GM23338 (cell line): Measurements from ENCODE around the gene IDE. TPM values are rescaled to one million over a fixed set of nuclear protein-coding genes. Genes with fewer than 3 reads are reported as not detected.

ENCODE experiments used
- ATAC-seq: fragments of 200-7000 bp; cut with Tn5 transposase; 3 replicates; pipeline ENCODE4 v1.9.1; 2020
- DNase-seq: peaks from one replicate; pipeline ENCODE4 v3.0.0-alpha.2; 2015; ENCODE audit warnings: low spot score
- H2AFZ ChIP-seq: fragments of 200-600 bp; sonication (generic); 2 replicates; pipeline ENCODE4 v1.8.0; 2016; ENCODE audit warnings: antibody characterized with exemption, mild to moderate bottlenecking, moderate library complexity
- H3F3A ChIP-seq: fragments of 200-600 bp; sonication (generic); replicated peaks from 2 replicates; pipeline ENCODE4 v1.8.0; 2017; ENCODE audit warnings: antibody characterized with exemption, mixed run types, low read depth
- H3K27ac ChIP-seq: fragments of 200-600 bp; sonication (generic); 2 replicates; pipeline ENCODE4 v1.6.1; 2016; ENCODE audit warnings: low read depth
- H3K27me3 ChIP-seq: fragments of 200-600 bp; sonication (generic); 2 replicates; pipeline ENCODE4 v1.8.0; 2016; ENCODE audit warnings: mild to moderate bottlenecking, mixed run types, moderate library complexity; ENCODE audit not compliant: insufficient read depth
- H3K36me3 ChIP-seq: fragments of 200-600 bp; sonication (generic); 2 replicates; pipeline ENCODE4 v1.8.0; 2016; ENCODE audit warnings: mild to moderate bottlenecking; ENCODE audit not compliant: insufficient read depth
- H3K4me1 ChIP-seq: fragments of 200-600 bp; sonication (generic); 2 replicates; pipeline ENCODE4 v1.8.0; 2016; ENCODE audit warnings: mild to moderate bottlenecking, moderate library complexity; ENCODE audit not compliant: insufficient read depth
- H3K4me2 ChIP-seq: fragments of 200-600 bp; sonication (generic); 2 replicates; pipeline ENCODE4 v1.7.1; 2017; ENCODE audit warnings: mixed run types
- H3K4me3 ChIP-seq: fragments of 200-600 bp; sonication (generic); 2 replicates; pipeline ENCODE4 v1.6.1; 2016; ENCODE audit warnings: mixed run types
- H3K79me2 ChIP-seq: fragments of 200-600 bp; sonication (generic); replicated peaks from 2 replicates; pipeline ENCODE4 v1.8.0; 2017; ENCODE audit warnings: mild to moderate bottlenecking; ENCODE audit not compliant: insufficient read depth
- H3K9me2 ChIP-seq: fragments of 200-600 bp; sonication (generic); 2 replicates; pipeline ENCODE4 v1.8.0; 2017; ENCODE audit not compliant: insufficient read depth
- H4K20me1 ChIP-seq: fragments of 200-600 bp; sonication (generic); replicated peaks from 2 replicates; pipeline ENCODE4 v1.8.0; 2017; ENCODE audit warnings: mild to moderate bottlenecking; ENCODE audit not compliant: insufficient read depth
- H3K27ac Mint-ChIP-seq: 2 replicates; pipeline ENCODE4 v1.8.0; 2020; ENCODE audit warnings: inconsistent platforms, mild to moderate bottlenecking, moderate library complexity, mixed read lengths
- H3K27me3 Mint-ChIP-seq: 3 replicates; pipeline ENCODE4 v1.8.0; 2022; ENCODE audit warnings: low read depth, mild to moderate bottlenecking, moderate library complexity, mixed read lengths, inconsistent platforms; ENCODE audit not compliant: insufficient read depth, poor library complexity
- H3K36me3 Mint-ChIP-seq: 3 replicates; pipeline ENCODE4 v1.8.0; 2021; ENCODE audit warnings: low read depth, mild to moderate bottlenecking, inconsistent platforms, moderate library complexity, mixed read lengths
- H3K4me1 Mint-ChIP-seq: 3 replicates; pipeline ENCODE4 v1.8.0; 2020; ENCODE audit warnings: mild to moderate bottlenecking, inconsistent platforms, mixed read lengths
- H3K4me3 Mint-ChIP-seq: 3 replicates; pipeline ENCODE4 v1.8.0; 2021; ENCODE audit warnings: moderate library complexity, mild to moderate bottlenecking, inconsistent platforms, mixed read lengths
- H3K9me3 Mint-ChIP-seq: 3 replicates; pipeline ENCODE4 v1.8.0; 2020; ENCODE audit warnings: moderate library complexity, mild to moderate bottlenecking, inconsistent platforms, mixed read lengths
- CREB1 ChIP-seq: fragments of 250-450 bp; sonication (Bioruptor Pico); IDR thresholded peaks from 2 replicates; pipeline ENCODE4 v1.5.0; 2020; ENCODE audit warnings: low read depth, mild to moderate bottlenecking, moderate library complexity
- EZH2 ChIP-seq: fragments of 200-600 bp; sonication (generic); IDR thresholded peaks from one replicate; pipeline ENCODE4 v1.8.0; 2017; ENCODE audit warnings: antibody characterized with exemption, mild to moderate bottlenecking, low read depth; ENCODE audit not compliant: unreplicated experiment
- NANOG ChIP-seq: IDR thresholded peaks from 2 replicates; pipeline ENCODE4 v1.6.1; 2016; ENCODE audit warnings: antibody characterized with exemption, borderline replicate concordance
- POLR2AphosphoS5 ChIP-seq: IDR thresholded peaks from 2 replicates; pipeline ENCODE4 v1.6.1; 2016; ENCODE audit warnings: antibody characterized with exemption, low read depth
- STAT1 ChIP-seq: IDR thresholded peaks from one replicate; pipeline ENCODE4 v1.6.1; 2016; ENCODE audit warnings: antibody characterized with exemption; ENCODE audit not compliant: unreplicated experiment
- ZNF114 ChIP-seq: fragments of 250-450 bp; sonication (Bioruptor Pico); IDR thresholded peaks from 2 replicates; pipeline ENCODE4 v1.5.0; 2020; ENCODE audit warnings: mild to moderate bottlenecking, moderate library complexity
- ZNF331 ChIP-seq: fragments of 250-450 bp; sonication (Bioruptor Pico); IDR thresholded peaks from 2 replicates; pipeline ENCODE4 v1.5.0; 2020; ENCODE audit warnings: low read depth, mild to moderate bottlenecking, moderate library complexity
- ZNF462 ChIP-seq: fragments of 250-450 bp; sonication (Bioruptor Pico); IDR thresholded peaks from 2 replicates; pipeline ENCODE4 v1.5.0; 2020; ENCODE audit warnings: mild to moderate bottlenecking, moderate library complexity
- polyA plus RNA-seq: library from polyadenylated mRNA; unstranded; fragments of >200 nt; fragmentation: Nextera tagmentation; extraction: Ambion mirVana; gene quantifications from 2 replicates; pipeline ENCODE4 v1.2.1, GENCODE V29; 2016
- total RNA-seq: library from RNA; depleted of rRNA; stranded (reverse); fragments of >200 nt; shearing (Covaris generic); gene quantifications from 2 replicates; pipeline ENCODE4 v1.2.3, GENCODE V29; 2014
- TF ChIP-seq, protein P1 (sequence below): IDR thresholded peaks from 2 replicates; pipeline ENCODE4 v1.6.1; 2016; ENCODE audit warnings: antibody characterized with exemption

IDE gene
- total and polyA plus RNA-seq, 2 experiments from 2014 or later, result 12.9 to 36.3 TPM

- TF ChIP-seq ZNF462 (CRISPR knock-in tag), result no peak
- no peak for TF ChIP-seq POLR2AphosphoS5
These were observed 29.6 kb downstream of the IDE start (continued) for GRCh38 chr10:92544296-92544695.

GRCh38 chr10:92542458-92542857, 31.4 kb downstream of the IDE start:
- no peaks in the 10 kb centered on the region for H3K9me3 Mint-ChIP-seq
- no peaks in the 10 kb centered on the region for H3F3A ChIP-seq
- no peak for DNase-seq
- no peaks in the 10 kb centered on the region for H3K36me3 ChIP-seq
- H3K4me3 Mint-ChIP-seq, result no peak overlapping the region
- no peak overlapping the region for H3K27ac ChIP-seq
- no peak overlapping the region for H3K4me2 ChIP-seq
- no peak for ATAC-seq
- no peaks in the 10 kb centered on the region for H3K27me3 ChIP-seq
- H3K27me3 Mint-ChIP-seq, result no peaks in the 10 kb centered on the region
- H3K9me2 ChIP-seq, result no peaks in the 10 kb centered on the region
- no peak overlapping the region for H3K4me3 ChIP-seq
- H3K27ac Mint-ChIP-seq, result peak overlapping the region; percentile 2; the same call in 1 of the 2 replicates
- H4K20me1 ChIP-seq, result peaks cover 8% of the 10 kb centered on the region
- peaks cover under 1% of the 10 kb centered on the region; the same call in 1 of the 3 replicates for H3K36me3 Mint-ChIP-seq
- no peak overlapping the region for H2AFZ ChIP-seq
- H3K4me1 ChIP-seq, result peaks cover 23% of the 10 kb centered on the region
- H3K4me1 Mint-ChIP-seq, result peaks cover 43% of the 10 kb centered on the region
- peaks cover 77% of the 10 kb centered on the region for H3K79me2 ChIP-seq
- no peak for TF ChIP-seq NANOG
- TF ChIP-seq, protein P1, sequence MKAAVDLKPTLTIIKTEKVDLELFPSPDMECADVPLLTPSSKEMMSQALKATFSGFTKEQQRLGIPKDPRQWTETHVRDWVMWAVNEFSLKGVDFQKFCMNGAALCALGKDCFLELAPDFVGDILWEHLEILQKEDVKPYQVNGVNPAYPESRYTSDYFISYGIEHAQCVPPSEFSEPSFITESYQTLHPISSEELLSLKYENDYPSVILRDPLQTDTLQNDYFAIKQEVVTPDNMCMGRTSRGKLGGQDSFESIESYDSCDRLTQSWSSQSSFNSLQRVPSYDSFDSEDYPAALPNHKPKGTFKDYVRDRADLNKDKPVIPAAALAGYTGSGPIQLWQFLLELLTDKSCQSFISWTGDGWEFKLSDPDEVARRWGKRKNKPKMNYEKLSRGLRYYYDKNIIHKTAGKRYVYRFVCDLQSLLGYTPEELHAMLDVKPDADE, result no peak
- TF ChIP-seq ZNF331 (CRISPR knock-in tag), result no peak
- no peak for TF ChIP-seq STAT1
- no peak for TF ChIP-seq ZNF114 (CRISPR knock-in tag)
- TF ChIP-seq EZH2, result no peak
- no peak for TF ChIP-seq POLR2AphosphoS5
- no peak for TF ChIP-seq ZNF462 (CRISPR knock-in tag)
- TF ChIP-seq CREB1 (CRISPR knock-in tag), result no peak
